ENCODE measurements around the gene ALG9. TPM values are rescaled to one million over a fixed set of nuclear protein-coding genes. Genes with fewer than 3 reads are reported as not detected.
A peak's percentile ranks its signal among the peaks of the same experiment; 100 is the strongest.

The ALG9 gene
- total RNA-seq, 1 experiment from 2014 or later = 19.7 TPM

DNA sequence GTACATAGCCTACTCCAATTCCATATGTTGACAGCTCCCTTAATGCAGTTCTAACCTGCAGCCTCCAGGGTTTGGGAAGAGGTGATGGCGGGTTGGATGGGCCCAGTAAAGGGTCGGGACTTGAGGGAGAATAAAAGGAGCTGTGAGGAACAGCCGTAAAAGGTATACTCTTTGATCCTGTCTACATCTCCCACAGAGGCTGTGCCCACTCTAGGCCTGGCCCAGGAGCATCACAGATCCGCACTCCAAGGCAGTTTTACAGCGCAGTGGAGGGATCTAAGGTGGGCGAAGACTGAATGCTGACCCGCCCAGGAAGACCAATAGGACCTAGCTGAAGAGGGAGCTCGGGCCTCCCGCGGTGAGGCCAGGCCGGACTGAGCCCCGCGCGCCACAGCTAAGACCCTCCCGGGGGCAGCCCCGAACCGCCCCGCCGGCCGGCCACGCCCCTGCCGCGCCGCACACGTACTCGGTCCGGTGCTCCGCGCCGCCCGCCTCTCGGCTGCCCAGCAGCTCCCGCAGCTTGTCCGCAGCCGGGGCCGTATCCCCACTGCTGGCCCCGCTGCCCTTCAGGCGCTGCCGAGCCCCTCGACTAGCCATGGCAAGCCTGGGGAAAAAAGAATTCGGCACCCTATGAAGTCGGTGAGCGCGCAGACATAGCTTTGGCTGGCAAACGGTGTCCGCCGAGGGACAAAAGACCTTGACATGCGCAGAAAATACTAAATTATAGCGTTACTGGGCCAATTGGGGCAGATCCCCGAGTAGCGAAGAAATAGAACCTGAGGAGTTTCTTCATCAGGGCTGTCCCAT is at the start of gene ALG9 (continued):
- TF ChIP-seq, protein P1, sequence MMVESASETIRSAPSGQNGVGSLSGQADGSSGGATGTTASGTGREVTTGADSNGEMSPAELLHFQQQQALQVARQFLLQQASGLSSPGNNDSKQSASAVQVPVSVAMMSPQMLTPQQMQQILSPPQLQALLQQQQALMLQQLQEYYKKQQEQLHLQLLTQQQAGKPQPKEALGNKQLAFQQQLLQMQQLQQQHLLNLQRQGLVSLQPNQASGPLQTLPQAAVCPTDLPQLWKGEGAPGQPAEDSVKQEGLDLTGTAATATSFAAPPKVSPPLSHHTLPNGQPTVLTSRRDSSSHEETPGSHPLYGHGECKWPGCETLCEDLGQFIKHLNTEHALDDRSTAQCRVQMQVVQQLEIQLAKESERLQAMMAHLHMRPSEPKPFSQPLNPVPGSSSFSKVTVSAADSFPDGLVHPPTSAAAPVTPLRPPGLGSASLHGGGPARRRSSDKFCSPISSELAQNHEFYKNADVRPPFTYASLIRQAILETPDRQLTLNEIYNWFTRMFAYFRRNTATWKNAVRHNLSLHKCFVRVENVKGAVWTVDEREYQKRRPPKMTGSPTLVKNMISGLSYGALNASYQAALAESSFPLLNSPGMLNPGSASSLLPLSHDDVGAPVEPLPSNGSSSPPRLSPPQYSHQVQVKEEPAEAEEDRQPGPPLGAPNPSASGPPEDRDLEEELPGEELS (CRISPR knock-in tag; IDR thresholded peaks at IDR 0.05) = no peak
- no peak for TF ChIP-seq TCF7 (CRISPR knock-in tag; IDR thresholded peaks at IDR 0.05; ENCODE audit: low read depth)
- TF ChIP-seq GABPB1 (CRISPR knock-in tag; IDR thresholded peaks at IDR 0.05) = peak; percentile 58
- no peak for TF ChIP-seq SOX15 (CRISPR knock-in tag; IDR thresholded peaks at IDR 0.05)
- no peak for TF ChIP-seq PRRX2 (CRISPR knock-in tag; IDR thresholded peaks at IDR 0.05)
- TF ChIP-seq, protein P2, sequence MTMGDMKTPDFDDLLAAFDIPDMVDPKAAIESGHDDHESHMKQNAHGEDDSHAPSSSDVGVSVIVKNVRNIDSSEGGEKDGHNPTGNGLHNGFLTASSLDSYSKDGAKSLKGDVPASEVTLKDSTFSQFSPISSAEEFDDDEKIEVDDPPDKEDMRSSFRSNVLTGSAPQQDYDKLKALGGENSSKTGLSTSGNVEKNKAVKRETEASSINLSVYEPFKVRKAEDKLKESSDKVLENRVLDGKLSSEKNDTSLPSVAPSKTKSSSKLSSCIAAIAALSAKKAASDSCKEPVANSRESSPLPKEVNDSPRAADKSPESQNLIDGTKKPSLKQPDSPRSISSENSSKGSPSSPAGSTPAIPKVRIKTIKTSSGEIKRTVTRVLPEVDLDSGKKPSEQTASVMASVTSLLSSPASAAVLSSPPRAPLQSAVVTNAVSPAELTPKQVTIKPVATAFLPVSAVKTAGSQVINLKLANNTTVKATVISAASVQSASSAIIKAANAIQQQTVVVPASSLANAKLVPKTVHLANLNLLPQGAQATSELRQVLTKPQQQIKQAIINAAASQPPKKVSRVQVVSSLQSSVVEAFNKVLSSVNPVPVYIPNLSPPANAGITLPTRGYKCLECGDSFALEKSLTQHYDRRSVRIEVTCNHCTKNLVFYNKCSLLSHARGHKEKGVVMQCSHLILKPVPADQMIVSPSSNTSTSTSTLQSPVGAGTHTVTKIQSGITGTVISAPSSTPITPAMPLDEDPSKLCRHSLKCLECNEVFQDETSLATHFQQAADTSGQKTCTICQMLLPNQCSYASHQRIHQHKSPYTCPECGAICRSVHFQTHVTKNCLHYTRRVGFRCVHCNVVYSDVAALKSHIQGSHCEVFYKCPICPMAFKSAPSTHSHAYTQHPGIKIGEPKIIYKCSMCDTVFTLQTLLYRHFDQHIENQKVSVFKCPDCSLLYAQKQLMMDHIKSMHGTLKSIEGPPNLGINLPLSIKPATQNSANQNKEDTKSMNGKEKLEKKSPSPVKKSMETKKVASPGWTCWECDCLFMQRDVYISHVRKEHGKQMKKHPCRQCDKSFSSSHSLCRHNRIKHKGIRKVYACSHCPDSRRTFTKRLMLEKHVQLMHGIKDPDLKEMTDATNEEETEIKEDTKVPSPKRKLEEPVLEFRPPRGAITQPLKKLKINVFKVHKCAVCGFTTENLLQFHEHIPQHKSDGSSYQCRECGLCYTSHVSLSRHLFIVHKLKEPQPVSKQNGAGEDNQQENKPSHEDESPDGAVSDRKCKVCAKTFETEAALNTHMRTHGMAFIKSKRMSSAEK (CRISPR knock-in tag; IDR thresholded peaks at IDR 0.05; ENCODE audit: borderline replicate concordance) = no peak
- no peak for TF ChIP-seq GTF2I (CRISPR knock-in tag; conservative IDR thresholded peaks at IDR 0.05)
- no peak for TF ChIP-seq NR1H2 (CRISPR knock-in tag; IDR thresholded peaks at IDR 0.05)
- TF ChIP-seq, protein P3, sequence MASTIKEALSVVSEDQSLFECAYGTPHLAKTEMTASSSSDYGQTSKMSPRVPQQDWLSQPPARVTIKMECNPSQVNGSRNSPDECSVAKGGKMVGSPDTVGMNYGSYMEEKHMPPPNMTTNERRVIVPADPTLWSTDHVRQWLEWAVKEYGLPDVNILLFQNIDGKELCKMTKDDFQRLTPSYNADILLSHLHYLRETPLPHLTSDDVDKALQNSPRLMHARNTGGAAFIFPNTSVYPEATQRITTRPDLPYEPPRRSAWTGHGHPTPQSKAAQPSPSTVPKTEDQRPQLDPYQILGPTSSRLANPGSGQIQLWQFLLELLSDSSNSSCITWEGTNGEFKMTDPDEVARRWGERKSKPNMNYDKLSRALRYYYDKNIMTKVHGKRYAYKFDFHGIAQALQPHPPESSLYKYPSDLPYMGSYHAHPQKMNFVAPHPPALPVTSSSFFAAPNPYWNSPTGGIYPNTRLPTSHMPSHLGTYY (CRISPR knock-in tag; IDR thresholded peaks at IDR 0.05) = no peak
- TF ChIP-seq SP1 (CRISPR knock-in tag; conservative IDR thresholded peaks at IDR 0.05) = peak; percentile 56; the same call in 1 of the 2 replicates
- TF ChIP-seq FOXJ3 (CRISPR knock-in tag; IDR thresholded peaks at IDR 0.05; ENCODE audit: borderline replicate concordance) = no peak
- TF ChIP-seq, protein P4, sequence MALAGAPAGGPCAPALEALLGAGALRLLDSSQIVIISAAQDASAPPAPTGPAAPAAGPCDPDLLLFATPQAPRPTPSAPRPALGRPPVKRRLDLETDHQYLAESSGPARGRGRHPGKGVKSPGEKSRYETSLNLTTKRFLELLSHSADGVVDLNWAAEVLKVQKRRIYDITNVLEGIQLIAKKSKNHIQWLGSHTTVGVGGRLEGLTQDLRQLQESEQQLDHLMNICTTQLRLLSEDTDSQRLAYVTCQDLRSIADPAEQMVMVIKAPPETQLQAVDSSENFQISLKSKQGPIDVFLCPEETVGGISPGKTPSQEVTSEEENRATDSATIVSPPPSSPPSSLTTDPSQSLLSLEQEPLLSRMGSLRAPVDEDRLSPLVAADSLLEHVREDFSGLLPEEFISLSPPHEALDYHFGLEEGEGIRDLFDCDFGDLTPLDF (CRISPR knock-in tag; IDR thresholded peaks at IDR 0.05) = 0 out of 2 replicates have a peak, but pooled peaks have one; percentile 25
- no peak for TF ChIP-seq ZNF317 (CRISPR knock-in tag; IDR thresholded peaks at IDR 0.05; ENCODE audit: borderline replicate concordance, low read depth)
- TF ChIP-seq, protein P5, sequence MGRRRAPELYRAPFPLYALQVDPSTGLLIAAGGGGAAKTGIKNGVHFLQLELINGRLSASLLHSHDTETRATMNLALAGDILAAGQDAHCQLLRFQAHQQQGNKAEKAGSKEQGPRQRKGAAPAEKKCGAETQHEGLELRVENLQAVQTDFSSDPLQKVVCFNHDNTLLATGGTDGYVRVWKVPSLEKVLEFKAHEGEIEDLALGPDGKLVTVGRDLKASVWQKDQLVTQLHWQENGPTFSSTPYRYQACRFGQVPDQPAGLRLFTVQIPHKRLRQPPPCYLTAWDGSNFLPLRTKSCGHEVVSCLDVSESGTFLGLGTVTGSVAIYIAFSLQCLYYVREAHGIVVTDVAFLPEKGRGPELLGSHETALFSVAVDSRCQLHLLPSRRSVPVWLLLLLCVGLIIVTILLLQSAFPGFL (CRISPR knock-in tag; IDR thresholded peaks at IDR 0.05; ENCODE audit: borderline replicate concordance) = peak; percentile 61; the same call in 1 of the 2 replicates
- TF ChIP-seq, protein P6, sequence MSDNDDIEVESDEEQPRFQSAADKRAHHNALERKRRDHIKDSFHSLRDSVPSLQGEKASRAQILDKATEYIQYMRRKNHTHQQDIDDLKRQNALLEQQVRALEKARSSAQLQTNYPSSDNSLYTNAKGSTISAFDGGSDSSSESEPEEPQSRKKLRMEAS (CRISPR knock-in tag; IDR thresholded peaks at IDR 0.05) = no peak

DNA sequence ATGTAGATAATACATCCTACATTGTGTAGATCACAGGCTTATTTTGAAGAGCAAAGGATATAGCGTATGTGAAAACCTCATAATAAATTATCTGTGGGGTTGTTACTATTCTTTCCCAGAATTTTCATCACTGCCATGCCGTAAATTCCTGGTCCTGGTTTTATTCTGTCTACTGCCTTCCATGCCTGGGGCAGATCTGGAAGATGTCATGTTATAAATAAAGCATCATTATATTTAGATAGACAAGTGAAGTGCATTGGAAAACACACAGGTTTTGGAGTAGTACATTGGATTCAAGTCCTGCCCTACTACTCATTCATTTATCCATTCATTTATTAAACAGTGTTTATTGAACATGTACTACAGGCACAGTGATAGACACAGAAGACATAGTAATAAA is 49.5 kb upstream of the ALG9 start:
- Mint-ChIP-seq H3K9me3 (no peaks in the 10 kb centered on the region), H3K27ac (no peak overlapping the region), H3K27me3 (ENCODE audit: low read depth) (no peaks in the 10 kb centered on the region; the same call in 1 of the 2 replicates), H3K4me1 (peaks cover 45% of the 10 kb centered on the region), H3K4me3 (no peak overlapping the region), H3K36me3 (no peaks in the 10 kb centered on the region; the same call in 1 of the 2 replicates)
- no peak for ATAC-seq
- ChIA-PET POLR2A (no interaction called here), CTCF (no interaction called here)
- DNase-seq (ENCODE audit: low spot score) = no peak
- TF ChIP-seq, protein P7, sequence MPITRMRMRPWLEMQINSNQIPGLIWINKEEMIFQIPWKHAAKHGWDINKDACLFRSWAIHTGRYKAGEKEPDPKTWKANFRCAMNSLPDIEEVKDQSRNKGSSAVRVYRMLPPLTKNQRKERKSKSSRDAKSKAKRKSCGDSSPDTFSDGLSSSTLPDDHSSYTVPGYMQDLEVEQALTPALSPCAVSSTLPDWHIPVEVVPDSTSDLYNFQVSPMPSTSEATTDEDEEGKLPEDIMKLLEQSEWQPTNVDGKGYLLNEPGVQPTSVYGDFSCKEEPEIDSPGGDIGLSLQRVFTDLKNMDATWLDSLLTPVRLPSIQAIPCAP (CRISPR knock-in tag; IDR thresholded peaks at IDR 0.05) = no peak
- TF ChIP-seq, protein P8, sequence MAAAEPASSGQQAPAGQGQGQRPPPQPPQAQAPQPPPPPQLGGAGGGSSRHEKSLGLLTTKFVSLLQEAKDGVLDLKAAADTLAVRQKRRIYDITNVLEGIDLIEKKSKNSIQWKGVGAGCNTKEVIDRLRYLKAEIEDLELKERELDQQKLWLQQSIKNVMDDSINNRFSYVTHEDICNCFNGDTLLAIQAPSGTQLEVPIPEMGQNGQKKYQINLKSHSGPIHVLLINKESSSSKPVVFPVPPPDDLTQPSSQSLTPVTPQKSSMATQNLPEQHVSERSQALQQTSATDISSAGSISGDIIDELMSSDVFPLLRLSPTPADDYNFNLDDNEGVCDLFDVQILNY (CRISPR knock-in tag; IDR thresholded peaks at IDR 0.05) = no peak
- TF ChIP-seq NR3C1 (CRISPR knock-in tag; conservative IDR thresholded peaks at IDR 0.05; ENCODE audit: low read depth) (no peak), ZNF416 (CRISPR knock-in tag; IDR thresholded peaks at IDR 0.05) (no peak), ZNF138 (CRISPR knock-in tag; conservative IDR thresholded peaks at IDR 0.05) (no peak), ZNF671 (CRISPR knock-in tag; IDR thresholded peaks at IDR 0.05) (no peak), ZBTB21 (CRISPR knock-in tag; IDR thresholded peaks at IDR 0.05; ENCODE audit: borderline replicate concordance) (no peak)
- TF ChIP-seq, protein P9, sequence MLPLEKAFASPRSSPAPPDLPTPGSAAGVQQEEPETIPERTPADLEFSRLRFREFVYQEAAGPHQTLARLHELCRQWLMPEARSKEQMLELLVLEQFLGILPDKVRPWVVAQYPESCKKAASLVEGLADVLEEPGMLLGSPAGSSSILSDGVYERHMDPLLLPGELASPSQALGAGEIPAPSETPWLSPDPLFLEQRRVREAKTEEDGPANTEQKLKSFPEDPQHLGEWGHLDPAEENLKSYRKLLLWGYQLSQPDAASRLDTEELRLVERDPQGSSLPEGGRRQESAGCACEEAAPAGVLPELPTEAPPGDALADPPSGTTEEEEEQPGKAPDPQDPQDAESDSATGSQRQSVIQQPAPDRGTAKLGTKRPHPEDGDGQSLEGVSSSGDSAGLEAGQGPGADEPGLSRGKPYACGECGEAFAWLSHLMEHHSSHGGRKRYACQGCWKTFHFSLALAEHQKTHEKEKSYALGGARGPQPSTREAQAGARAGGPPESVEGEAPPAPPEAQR (CRISPR knock-in tag; IDR thresholded peaks at IDR 0.05) = no peak

Measured in WTC11 (cell line).